ENCODE measurements around the gene MMP14. TPM values are rescaled to one million over a fixed set of nuclear protein-coding genes. Genes with fewer than 3 reads are reported as not detected.

Gene MMP14
- total RNA-seq, 1 experiment from 2014 or later = 94.4 TPM

DNA sequence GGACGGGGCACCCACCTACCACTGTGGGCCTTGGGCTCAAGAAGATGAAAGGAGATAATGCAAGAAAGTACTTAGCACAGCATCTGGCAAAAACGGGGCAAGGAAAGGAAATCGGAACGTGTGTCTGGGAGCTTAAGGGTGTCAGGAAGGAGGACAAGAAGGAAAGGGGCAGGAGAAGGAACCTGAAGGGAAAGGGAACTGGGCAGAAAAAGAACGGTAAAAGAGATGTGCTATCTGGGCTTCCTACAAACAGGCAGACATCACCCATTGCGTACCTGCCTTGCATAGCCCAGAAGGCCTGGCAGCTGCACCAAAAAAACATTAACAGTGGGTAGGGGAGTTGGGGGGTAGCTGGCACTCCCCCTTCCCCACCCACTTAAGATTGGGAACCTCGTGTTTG is 45.7 kb downstream of the MMP14 start:
- no peak for ATAC-seq
- TF ChIP-seq NFYB (CRISPR knock-in tag; conservative IDR thresholded peaks at IDR 0.05; ENCODE audit: low read depth) (no peak), FOXK1 (CRISPR knock-in tag; IDR thresholded peaks at IDR 0.05) (no peak), GRHL2 (CRISPR knock-in tag; IDR thresholded peaks at IDR 0.05; ENCODE audit: insufficient replicate concordance, severe bottlenecking) (no peak), ZNF416 (CRISPR knock-in tag; IDR thresholded peaks at IDR 0.05) (no peak), ZBTB21 (CRISPR knock-in tag; IDR thresholded peaks at IDR 0.05; ENCODE audit: borderline replicate concordance) (no peak), ETV6 (CRISPR knock-in tag; IDR thresholded peaks at IDR 0.05) (no peak)
- TF ChIP-seq, protein P1, sequence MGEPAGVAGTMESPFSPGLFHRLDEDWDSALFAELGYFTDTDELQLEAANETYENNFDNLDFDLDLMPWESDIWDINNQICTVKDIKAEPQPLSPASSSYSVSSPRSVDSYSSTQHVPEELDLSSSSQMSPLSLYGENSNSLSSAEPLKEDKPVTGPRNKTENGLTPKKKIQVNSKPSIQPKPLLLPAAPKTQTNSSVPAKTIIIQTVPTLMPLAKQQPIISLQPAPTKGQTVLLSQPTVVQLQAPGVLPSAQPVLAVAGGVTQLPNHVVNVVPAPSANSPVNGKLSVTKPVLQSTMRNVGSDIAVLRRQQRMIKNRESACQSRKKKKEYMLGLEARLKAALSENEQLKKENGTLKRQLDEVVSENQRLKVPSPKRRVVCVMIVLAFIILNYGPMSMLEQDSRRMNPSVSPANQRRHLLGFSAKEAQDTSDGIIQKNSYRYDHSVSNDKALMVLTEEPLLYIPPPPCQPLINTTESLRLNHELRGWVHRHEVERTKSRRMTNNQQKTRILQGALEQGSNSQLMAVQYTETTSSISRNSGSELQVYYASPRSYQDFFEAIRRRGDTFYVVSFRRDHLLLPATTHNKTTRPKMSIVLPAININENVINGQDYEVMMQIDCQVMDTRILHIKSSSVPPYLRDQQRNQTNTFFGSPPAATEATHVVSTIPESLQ (CRISPR knock-in tag; IDR thresholded peaks at IDR 0.05) = no peak
- TF ChIP-seq, protein P2, sequence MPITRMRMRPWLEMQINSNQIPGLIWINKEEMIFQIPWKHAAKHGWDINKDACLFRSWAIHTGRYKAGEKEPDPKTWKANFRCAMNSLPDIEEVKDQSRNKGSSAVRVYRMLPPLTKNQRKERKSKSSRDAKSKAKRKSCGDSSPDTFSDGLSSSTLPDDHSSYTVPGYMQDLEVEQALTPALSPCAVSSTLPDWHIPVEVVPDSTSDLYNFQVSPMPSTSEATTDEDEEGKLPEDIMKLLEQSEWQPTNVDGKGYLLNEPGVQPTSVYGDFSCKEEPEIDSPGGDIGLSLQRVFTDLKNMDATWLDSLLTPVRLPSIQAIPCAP (CRISPR knock-in tag; IDR thresholded peaks at IDR 0.05) = no peak
- TF ChIP-seq, protein P3, sequence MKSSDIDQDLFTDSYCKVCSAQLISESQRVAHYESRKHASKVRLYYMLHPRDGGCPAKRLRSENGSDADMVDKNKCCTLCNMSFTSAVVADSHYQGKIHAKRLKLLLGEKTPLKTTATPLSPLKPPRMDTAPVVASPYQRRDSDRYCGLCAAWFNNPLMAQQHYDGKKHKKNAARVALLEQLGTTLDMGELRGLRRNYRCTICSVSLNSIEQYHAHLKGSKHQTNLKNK (CRISPR knock-in tag; IDR thresholded peaks at IDR 0.05) = no peak
- Mint-ChIP-seq H3K4me1 (peaks cover 35% of the 10 kb centered on the region), H3K27ac (no peak overlapping the region), H3K27me3 (ENCODE audit: low read depth) (peaks cover 23% of the 10 kb centered on the region), H3K4me3 (0 out of 2 replicates have a peak overlapping the region, but pooled peaks have one; percentile 0), H3K9me3 (no peaks in the 10 kb centered on the region), H3K36me3 (no peaks in the 10 kb centered on the region)
- ChIA-PET CTCF (interaction anchor here (0.5 to 5.1 kb wide), 14 partner anchors 10 to 312 kb away, joined by 3 to 57 read pairs (median 5); partner anchors contain the start of genes AJUBA and LRP10), POLR2A (interaction anchor here (1.1 to 3.0 kb wide), 6 partner anchors 10 to 75 kb away, joined by 3 to 32 read pairs (median 6); partner anchors contain the start of genes HAUS4, LRP10, PRMT5 and RBM23)
- no peak for DNase-seq (ENCODE audit: low spot score)

DNA sequence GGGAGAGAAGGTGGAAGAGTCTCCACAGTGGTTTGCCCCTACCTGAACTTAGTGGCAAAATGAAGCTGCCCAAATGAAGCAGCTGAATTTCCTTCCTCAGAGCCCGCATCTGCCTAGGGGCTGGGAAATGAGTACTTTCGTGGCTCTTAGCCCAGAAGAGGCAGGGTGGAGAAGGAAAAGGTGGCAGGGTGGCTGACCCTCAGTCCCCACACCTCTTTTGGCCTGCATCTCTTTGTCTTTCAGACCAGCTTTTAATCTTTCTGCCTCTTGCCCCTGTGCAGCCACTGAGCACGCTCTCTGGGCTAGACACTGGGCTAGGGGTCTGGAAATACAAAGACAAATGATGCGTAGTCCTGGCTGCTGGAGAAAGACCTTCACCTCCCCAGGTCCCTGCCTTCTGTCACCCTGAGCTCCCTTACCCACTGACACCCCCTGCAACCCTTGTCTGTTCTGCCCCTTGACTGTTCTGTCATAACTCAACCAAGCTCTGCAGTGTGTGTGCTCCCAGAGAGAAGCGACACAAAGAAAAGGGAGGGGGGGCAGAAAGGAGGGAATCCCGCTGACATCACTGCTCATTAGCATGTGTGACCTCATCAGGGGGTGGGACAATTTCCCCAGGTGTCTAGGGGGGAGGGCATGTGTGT is 46.3 kb downstream of the MMP14 start:
- peaks cover 23% of the 10 kb centered on the region for H3K27me3 Mint-ChIP-seq (ENCODE audit: low read depth)
- peak; percentile 72 for DNase-seq (ENCODE audit: low spot score)
- ChIA-PET CTCF (interaction anchor here (0.5 to 5.1 kb wide), 19 partner anchors 10 to 323 kb away, joined by 3 to 57 read pairs (median 4); partner anchors contain the start of genes AJUBA, DAD1, LRP10 and RBM23), POLR2A (interaction anchor here (1.0 to 3.0 kb wide), 8 partner anchors 10 to 74 kb away, joined by 3 to 32 read pairs (median 6); partner anchors contain the start of genes HAUS4, LRP10, PRMT5 and RBM23)
- no peak overlapping the region for H3K27ac Mint-ChIP-seq
- peak; percentile 13 for ATAC-seq
- H3K9me3 Mint-ChIP-seq = no peaks in the 10 kb centered on the region
- H3K36me3 Mint-ChIP-seq = no peaks in the 10 kb centered on the region
- peak overlapping the region; percentile 75 for H3K4me3 Mint-ChIP-seq
- peaks cover 41% of the 10 kb centered on the region for H3K4me1 Mint-ChIP-seq
- TF ChIP-seq GABPB1 (CRISPR knock-in tag; IDR thresholded peaks at IDR 0.05) (no peak), ZNF671 (CRISPR knock-in tag; IDR thresholded peaks at IDR 0.05) (no peak), PRRX2 (CRISPR knock-in tag; IDR thresholded peaks at IDR 0.05) (no peak), KAT7 (CRISPR knock-in tag; IDR thresholded peaks at IDR 0.05; ENCODE audit: borderline replicate concordance) (no peak), ZNF263 (CRISPR knock-in tag; IDR thresholded peaks at IDR 0.05; ENCODE audit: low read depth) (no peak), SMAD4 (CRISPR knock-in tag; IDR thresholded peaks at IDR 0.05) (no peak), MXD4 (CRISPR knock-in tag; IDR thresholded peaks at IDR 0.05; ENCODE audit: borderline replicate concordance) (no peak), ELF4 (CRISPR knock-in tag; IDR thresholded peaks at IDR 0.05; ENCODE audit: low read depth) (no peak)
- TF ChIP-seq, protein P4, sequence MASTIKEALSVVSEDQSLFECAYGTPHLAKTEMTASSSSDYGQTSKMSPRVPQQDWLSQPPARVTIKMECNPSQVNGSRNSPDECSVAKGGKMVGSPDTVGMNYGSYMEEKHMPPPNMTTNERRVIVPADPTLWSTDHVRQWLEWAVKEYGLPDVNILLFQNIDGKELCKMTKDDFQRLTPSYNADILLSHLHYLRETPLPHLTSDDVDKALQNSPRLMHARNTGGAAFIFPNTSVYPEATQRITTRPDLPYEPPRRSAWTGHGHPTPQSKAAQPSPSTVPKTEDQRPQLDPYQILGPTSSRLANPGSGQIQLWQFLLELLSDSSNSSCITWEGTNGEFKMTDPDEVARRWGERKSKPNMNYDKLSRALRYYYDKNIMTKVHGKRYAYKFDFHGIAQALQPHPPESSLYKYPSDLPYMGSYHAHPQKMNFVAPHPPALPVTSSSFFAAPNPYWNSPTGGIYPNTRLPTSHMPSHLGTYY (CRISPR knock-in tag; IDR thresholded peaks at IDR 0.05) = no peak
- TF ChIP-seq, protein P5, sequence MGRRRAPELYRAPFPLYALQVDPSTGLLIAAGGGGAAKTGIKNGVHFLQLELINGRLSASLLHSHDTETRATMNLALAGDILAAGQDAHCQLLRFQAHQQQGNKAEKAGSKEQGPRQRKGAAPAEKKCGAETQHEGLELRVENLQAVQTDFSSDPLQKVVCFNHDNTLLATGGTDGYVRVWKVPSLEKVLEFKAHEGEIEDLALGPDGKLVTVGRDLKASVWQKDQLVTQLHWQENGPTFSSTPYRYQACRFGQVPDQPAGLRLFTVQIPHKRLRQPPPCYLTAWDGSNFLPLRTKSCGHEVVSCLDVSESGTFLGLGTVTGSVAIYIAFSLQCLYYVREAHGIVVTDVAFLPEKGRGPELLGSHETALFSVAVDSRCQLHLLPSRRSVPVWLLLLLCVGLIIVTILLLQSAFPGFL (CRISPR knock-in tag; IDR thresholded peaks at IDR 0.05; ENCODE audit: borderline replicate concordance) = no peak
- TF ChIP-seq, protein P1 (CRISPR knock-in tag; IDR thresholded peaks at IDR 0.05) = no peak
- TF ChIP-seq, protein P6, sequence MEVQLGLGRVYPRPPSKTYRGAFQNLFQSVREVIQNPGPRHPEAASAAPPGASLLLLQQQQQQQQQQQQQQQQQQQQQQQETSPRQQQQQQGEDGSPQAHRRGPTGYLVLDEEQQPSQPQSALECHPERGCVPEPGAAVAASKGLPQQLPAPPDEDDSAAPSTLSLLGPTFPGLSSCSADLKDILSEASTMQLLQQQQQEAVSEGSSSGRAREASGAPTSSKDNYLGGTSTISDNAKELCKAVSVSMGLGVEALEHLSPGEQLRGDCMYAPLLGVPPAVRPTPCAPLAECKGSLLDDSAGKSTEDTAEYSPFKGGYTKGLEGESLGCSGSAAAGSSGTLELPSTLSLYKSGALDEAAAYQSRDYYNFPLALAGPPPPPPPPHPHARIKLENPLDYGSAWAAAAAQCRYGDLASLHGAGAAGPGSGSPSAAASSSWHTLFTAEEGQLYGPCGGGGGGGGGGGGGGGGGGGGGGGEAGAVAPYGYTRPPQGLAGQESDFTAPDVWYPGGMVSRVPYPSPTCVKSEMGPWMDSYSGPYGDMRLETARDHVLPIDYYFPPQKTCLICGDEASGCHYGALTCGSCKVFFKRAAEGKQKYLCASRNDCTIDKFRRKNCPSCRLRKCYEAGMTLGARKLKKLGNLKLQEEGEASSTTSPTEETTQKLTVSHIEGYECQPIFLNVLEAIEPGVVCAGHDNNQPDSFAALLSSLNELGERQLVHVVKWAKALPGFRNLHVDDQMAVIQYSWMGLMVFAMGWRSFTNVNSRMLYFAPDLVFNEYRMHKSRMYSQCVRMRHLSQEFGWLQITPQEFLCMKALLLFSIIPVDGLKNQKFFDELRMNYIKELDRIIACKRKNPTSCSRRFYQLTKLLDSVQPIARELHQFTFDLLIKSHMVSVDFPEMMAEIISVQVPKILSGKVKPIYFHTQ (CRISPR knock-in tag; IDR thresholded peaks at IDR 0.05) = no peak
- TF ChIP-seq, protein P7, sequence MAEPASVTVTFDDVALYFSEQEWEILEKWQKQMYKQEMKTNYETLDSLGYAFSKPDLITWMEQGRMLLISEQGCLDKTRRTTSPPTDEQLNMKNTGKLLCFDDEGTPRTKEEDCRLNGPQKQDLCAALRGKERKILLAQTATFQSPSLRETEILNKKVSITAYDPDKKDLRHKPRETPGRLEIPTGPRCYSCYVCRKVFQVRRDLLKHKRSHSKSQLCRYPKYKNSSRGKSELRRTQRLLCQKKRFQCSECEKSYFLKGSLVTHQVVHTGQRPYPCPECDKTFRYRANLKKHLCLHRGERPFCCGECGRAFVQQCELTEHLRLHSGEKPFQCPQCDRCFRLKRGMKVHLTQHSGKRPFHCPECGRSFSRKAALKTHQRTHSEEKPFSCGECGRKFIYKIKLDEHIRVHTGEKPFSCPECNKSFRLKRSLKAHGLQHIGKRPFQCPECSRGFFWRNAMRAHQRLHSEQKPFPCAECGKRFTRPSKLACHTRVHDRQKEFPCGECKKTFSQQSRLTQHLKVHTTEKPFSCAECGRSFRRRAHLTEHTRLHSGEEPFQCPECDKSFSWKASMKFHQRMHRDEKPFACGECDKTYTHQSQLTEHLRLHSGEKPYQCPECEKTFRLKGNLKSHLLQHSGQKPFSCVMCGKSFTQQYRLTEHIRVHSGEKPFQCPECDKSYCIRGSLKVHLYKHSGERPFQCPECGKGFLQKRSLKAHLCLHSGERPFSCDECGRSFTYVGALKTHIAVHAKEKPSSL (CRISPR knock-in tag; conservative IDR thresholded peaks at IDR 0.05) = no peak

All from WTC11 (cell line).